A673 (cell line): ENCODE data around the gene AFG3L2.

Source experiments
- EZH2 ChIP-seq: fragments of 200-600 bp; sonication (generic); IDR thresholded peaks from 2 replicates; pipeline ENCODE4 v1.6.1; 2017; ENCODE audit warnings: borderline replicate concordance, low read depth, mild to moderate bottlenecking, mixed read lengths, antibody characterized with exemption, low read length; ENCODE audit not compliant: poor library complexity, severe bottlenecking
- TF ChIP-seq, protein P1 (sequence below): fragments of 300-800, 200-600 bp; sonication (generic); conservative IDR thresholded peaks from 2 replicates; pipeline ENCODE4 v1.5.1; 2017; ENCODE audit warnings: low read depth, mild to moderate bottlenecking, antibody characterized with exemption, low read length, moderate library complexity, mixed read lengths

DNA sequence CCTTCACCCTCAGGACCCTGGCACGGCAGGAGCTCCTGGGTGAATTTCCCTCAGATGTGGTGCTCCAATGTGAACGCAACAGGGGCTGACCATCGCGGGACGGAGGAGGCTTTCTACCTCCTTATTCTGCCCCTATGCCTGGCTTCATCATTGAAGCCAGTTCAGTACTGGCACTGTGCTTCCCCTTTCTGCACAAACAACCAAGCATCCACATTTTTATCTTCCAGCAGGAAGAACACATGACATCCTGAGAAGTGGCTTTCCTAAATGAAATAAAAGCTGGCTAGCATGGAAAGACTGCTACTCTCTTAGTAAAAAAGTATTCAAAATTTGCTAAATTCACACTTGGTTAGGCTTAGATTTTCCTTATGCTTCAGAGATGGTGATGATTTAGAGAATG lies 24.8 kb downstream of the AFG3L2 start:
- TF ChIP-seq, protein P1, sequence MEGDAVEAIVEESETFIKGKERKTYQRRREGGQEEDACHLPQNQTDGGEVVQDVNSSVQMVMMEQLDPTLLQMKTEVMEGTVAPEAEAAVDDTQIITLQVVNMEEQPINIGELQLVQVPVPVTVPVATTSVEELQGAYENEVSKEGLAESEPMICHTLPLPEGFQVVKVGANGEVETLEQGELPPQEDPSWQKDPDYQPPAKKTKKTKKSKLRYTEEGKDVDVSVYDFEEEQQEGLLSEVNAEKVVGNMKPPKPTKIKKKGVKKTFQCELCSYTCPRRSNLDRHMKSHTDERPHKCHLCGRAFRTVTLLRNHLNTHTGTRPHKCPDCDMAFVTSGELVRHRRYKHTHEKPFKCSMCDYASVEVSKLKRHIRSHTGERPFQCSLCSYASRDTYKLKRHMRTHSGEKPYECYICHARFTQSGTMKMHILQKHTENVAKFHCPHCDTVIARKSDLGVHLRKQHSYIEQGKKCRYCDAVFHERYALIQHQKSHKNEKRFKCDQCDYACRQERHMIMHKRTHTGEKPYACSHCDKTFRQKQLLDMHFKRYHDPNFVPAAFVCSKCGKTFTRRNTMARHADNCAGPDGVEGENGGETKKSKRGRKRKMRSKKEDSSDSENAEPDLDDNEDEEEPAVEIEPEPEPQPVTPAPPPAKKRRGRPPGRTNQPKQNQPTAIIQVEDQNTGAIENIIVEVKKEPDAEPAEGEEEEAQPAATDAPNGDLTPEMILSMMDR, result no peak
- no peak for TF ChIP-seq EZH2
